GM21529 (cell line): Measurements from ENCODE around the gene TMEM235.

ENCODE experiments used
- ATAC-seq: cut with Tn5 transposase; IDR thresholded peaks from one replicate; pipeline ENCODE4 v1.9.1; 2021; ENCODE audit not compliant: unreplicated experiment

TMEM235 gene

GRCh38 chr17:78269955-78270381 lies 38.5 kb downstream of the TMEM235 start:
- no peak for ATAC-seq

GRCh38 chr17:78271419-78272170 lies 40.2 kb downstream of the TMEM235 start:
- no peak for ATAC-seq

- ATAC-seq, result no peak
These were observed 40.9 kb downstream of the TMEM235 start for GRCh38 chr17:78272181-78272913.

- ATAC-seq, result no peak
These were observed 41.5 kb downstream of the TMEM235 start for GRCh38 chr17:78272914-78273258.

GRCh38 chr17:78273813-78274212 lies 42.4 kb downstream of the TMEM235 start:
- ATAC-seq, result no peak

GRCh38 chr17:78275355-78275754 lies 43.9 kb downstream of the TMEM235 start:
- ATAC-seq, result no peak

- peak; percentile 58 for ATAC-seq
These were observed 44.9 kb downstream of the TMEM235 start for GRCh38 chr17:78276098-78276887.

GRCh38 chr17:78278139-78278741 lies 46.8 kb downstream of the TMEM235 start:
- no peak for ATAC-seq

GRCh38 chr17:78279360-78279990 lies 48.0 kb downstream of the TMEM235 start:
- no peak for ATAC-seq

GRCh38 chr17:78281249-78281845 lies 49.9 kb downstream of the TMEM235 start:
- ATAC-seq, result no peak

- no peak for ATAC-seq
These were observed 52.7 kb downstream of the TMEM235 start for GRCh38 chr17:78284146-78284545.

GRCh38 chr17:78289004-78289403 lies 57.6 kb downstream of the TMEM235 start:
- ATAC-seq, result no peak

- no peak for ATAC-seq
These were observed 58.5 kb downstream of the TMEM235 start for GRCh38 chr17:78289802-78290363.
